Cardiac fibroblast (primary cell): ENCODE measurements around the gene KRT8.

Experiments
- DNase-seq, 2 donors: peaks; one replicate each; pipeline versions ENCODE4 v3.0.0 to v3.0.0-alpha.2; 2010; ENCODE audit warnings: low read depth in 2 of 2
- H3K4me3 ChIP-seq, 2 donors: replicated peaks in 1 of 2; 1 replicate in 1 of 2; 2 replicates in 1 of 2; pipeline ENCODE4 v1.5.1; 2011; ENCODE audit warnings: low read depth in 2 of 2, low read length in 2 of 2, mild to moderate bottlenecking in 2 of 2, moderate library complexity in 1 of 2
- CTCF ChIP-seq: IDR thresholded peaks from one replicate; pipeline ENCODE4 v1.5.1; 2011; ENCODE audit warnings: low read depth, mild to moderate bottlenecking, low read length, inconsistent platforms

The KRT8 gene

DNA sequence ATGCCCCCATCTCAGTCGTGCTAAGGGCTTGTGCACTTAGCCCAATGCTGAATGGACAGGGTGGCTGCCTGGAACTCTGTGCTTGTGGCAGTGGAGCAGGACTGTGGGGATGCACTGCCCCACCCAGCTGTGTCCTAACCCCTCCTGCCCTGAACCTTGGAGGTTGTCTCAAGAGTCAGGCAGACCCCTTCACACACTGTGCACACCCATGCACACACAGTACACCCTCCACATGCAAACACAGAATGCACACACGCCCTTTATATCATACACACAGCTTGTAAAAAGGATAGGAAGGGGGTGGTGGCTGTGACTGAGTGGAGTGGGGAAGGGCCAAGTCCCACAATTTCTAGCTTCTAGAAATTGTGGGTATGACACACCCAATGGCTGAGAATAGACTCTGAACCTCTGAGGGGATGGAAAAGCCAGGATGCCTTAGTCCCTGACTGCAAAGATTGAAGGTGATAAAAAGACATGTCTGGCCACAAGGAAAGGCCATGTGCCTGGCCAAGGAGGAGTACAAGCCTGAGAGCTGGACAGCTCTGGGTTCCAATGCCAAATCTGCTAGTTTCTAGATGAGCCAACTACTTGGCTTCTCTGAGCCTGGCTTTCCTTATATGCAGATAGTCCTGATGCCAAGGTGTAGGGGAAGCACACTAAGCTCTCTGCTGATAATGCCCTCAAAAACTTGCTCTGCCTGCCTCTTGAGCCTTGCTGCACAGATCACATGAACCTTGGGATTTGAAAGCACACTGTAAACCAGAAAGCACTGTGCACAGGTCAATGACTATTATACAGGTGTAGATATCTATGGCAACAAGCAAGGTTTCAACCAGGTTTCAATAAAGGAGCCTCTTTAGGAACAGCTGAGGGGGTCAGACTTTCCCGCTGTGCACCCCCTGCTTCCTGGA is 8.4 kb downstream of the KRT8 start:
- no peak for TF ChIP-seq CTCF
- H3K4me3 ChIP-seq: no peak overlapping the region
- DNase-seq: no peak

- no peak for DNase-seq
- no peak for TF ChIP-seq CTCF
Observed at GRCh38 chr12:52895726-52896189, 9.1 kb downstream of the KRT8 start.

GRCh38 chr12:52892974-52893373 is 11.9 kb downstream of the KRT8 start:
- no peak for DNase-seq
- no peak for TF ChIP-seq CTCF
- no peak overlapping the region for H3K4me3 ChIP-seq

More at GRCh38 chr12:52895726-52896189, 9.1 kb downstream of the KRT8 start:
- no peak overlapping the region for H3K4me3 ChIP-seq

GRCh38 chr12:52892207-52892852 is 12.5 kb downstream of the KRT8 start:
- no peak for TF ChIP-seq CTCF

DNA sequence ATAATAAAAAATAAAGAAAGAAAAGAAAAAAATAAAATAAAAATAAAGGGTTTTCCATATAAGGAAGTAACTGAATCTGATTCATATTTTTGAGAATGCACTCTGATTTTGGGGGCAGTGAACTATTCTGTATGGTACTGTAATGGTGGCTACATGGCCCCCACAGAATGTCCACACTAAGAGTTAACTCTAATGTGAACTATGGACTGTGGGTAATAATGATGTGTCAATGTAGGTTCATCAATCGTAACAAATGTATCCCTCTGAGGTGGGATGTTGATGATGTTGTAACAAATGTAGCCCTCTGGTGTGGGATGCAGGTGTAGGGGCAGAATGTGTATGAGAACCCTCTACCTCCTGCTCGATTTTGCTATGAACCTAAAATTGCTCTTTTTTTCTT is 13.8 kb downstream of the KRT8 start:
- no peak overlapping the region for H3K4me3 ChIP-seq
- no peak for DNase-seq
- no peak for TF ChIP-seq CTCF

More at GRCh38 chr12:52892207-52892852, 12.5 kb downstream of the KRT8 start:
- H3K4me3 ChIP-seq: no peak overlapping the region
- no peak for DNase-seq

DNA sequence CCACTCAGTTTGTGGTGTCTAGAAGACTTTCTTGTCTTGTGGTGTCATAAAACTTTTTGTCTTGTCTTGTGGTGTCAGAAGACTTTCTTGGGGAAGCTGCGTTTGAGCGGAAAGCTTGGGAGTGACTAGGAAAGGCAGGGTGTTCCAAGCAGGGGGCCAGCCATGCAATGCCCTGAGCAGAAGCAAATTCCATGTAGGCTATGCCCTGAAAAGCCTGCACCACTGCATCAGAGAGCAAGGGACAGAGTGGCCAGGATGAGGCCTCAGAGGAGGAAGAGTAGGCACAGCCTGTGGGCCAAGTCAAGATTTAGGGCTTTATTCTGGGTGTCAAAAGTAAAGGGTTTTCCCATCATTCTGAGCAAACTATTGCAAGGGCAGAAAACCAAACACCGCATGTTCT is 14.5 kb downstream of the KRT8 start:
- H3K4me3 ChIP-seq: no peak overlapping the region
- no peak for DNase-seq
- TF ChIP-seq CTCF: no peak
